HL-60 (cell line): Measurements from ENCODE around the gene MEG3.

Experiments used
- DNase-seq, 2 experiments: peaks; one replicate each; pipeline ENCODE4 v3.0.0-alpha.2; 2010 to 2020; ENCODE audit warnings: low read depth in 1 of 2, low spot score in 1 of 2
- H3K27ac ChIP-seq: fragments of 250-450 bp; sonication (Bioruptor Pico); replicated peaks from 2 replicates; pipeline ENCODE4 v1.5.1; 2020; ENCODE audit warnings: mild to moderate bottlenecking, moderate library complexity
- H3K27me3 ChIP-seq: fragments of 250-450 bp; sonication (Bioruptor Pico); 2 replicates; pipeline ENCODE4 v1.5.1; 2021; ENCODE audit warnings: mild to moderate bottlenecking, moderate library complexity; ENCODE audit not compliant: insufficient read depth, poor library complexity, severe bottlenecking
- H3K4me3 ChIP-seq: replicated peaks from 2 replicates; pipeline ENCODE4 v1.5.1; 2011; ENCODE audit warnings: mild to moderate bottlenecking, control low read depth, low read length; ENCODE audit not compliant: insufficient read depth
- CTCF ChIP-seq: IDR thresholded peaks from one replicate; pipeline ENCODE4 v1.5.1; 2011; ENCODE audit warnings: low read length, control low read depth, inconsistent platforms; ENCODE audit not compliant: insufficient read depth
- GABPA ChIP-seq: IDR thresholded peaks from 2 replicates; pipeline ENCODE4 v1.6.1; 2012; ENCODE audit warnings: low read depth
- POLR2AphosphoS5 ChIP-seq: IDR thresholded peaks from 2 replicates; pipeline ENCODE4 v1.6.1; 2012; ENCODE audit warnings: low read depth
- REST ChIP-seq: IDR thresholded peaks from 2 replicates; pipeline ENCODE4 v1.6.1; 2012; ENCODE audit warnings: low read depth; ENCODE audit not compliant: insufficient replicate concordance
- SPI1 ChIP-seq: IDR thresholded peaks from 2 replicates; pipeline ENCODE4 v1.6.1; 2012; ENCODE audit warnings: low read depth, mild to moderate bottlenecking, borderline replicate concordance

MEG3 gene

DNA sequence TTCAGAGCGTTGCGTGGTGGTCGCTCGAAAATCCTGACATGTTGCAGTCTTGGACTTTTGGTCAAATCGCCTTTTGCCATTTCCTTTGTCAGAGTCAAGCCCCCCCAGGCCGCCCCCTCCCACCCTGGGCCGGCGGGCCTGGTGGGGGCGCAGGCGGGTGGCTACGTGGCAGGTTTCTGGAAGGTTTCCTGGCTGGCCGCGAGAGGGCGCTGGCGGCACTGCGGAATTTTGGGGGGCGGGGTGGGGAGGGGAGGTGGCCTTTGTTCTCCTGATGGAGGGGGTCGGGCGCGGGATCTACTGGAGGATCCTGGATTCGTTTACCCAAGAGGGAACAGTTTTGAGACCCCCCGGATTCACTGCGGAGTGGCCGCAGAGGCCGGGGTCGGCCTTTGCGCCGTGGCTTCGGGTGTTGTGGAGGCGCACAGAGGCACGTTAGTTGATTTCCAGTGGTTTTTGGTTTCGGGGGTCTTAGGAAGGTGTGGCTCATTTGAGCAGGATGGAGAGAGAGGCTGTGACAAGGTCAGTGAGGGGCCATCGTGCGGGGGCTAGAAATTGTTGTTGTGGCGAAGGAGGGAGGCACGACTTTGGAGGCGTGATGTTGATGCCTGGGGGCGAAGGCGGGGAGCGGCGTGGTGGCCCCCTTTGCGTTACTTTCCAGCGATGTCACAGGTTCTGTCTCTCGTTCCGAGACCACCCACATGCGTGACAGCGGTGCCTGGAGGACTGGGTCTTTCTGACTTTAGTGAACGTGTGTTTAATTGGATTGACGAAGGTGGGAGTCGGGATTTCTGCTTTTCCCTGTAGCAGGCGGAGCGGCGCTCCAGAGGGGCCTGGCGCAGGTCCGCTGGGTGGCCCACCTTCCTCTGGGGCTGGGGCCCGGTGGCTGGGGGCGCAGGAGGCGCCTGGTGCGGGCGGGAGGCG is 1.4 kb downstream of the MEG3 start:
- Histone ChIP-seq H3K4me3 (no peak overlapping the region), H3K27me3 (peaks cover 8% of the 10 kb centered on the region), H3K27ac (no peak overlapping the region)
- no peak for DNase-seq
- TF ChIP-seq CTCF = no peak
- no peak for TF ChIP-seq REST
- no peak for TF ChIP-seq POLR2AphosphoS5
- TF ChIP-seq SPI1 = no peak
- TF ChIP-seq GABPA = no peak

GRCh38 chr14:100828031-100828769 is 2.3 kb downstream of the MEG3 start:
- DNase-seq = no peak
- H3K4me3 ChIP-seq = no peak overlapping the region
- peaks cover 7% of the 10 kb centered on the region for H3K27me3 ChIP-seq
- TF ChIP-seq POLR2AphosphoS5 (no peak), SPI1 (no peak), GABPA (no peak), CTCF (no peak), REST (no peak)
- no peak overlapping the region for H3K27ac ChIP-seq

DNA sequence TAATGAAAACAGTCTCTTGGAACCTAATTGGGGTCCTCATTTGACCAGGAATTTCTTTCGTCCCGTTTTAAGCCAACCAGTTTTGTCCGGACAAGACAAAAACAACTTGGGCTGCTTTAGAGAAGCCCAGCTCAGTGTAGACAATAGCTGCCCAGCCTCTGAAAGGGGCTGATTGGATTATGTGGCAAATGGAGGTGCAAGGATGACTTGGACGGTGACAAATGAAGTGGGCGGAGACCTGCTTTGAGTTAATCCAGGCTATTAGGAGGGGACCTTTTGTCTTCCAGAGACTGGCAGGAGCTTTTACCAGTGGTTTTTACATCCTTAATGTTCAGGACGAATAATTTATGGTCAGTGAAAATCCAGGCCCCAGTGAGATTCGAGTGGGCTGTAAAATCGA is 4.8 kb downstream of the MEG3 start:
- H3K27me3 ChIP-seq = peaks cover 5% of the 10 kb centered on the region
- no peak for DNase-seq
- no peak overlapping the region for H3K27ac ChIP-seq
- TF ChIP-seq GABPA (no peak), POLR2AphosphoS5 (no peak), CTCF (no peak), REST (no peak), SPI1 (no peak)
- no peak overlapping the region for H3K4me3 ChIP-seq
